Prostate gland (tissue), 2 donors: Measurements from ENCODE around the gene GSTA4. TPM values are rescaled to one million over a fixed set of nuclear protein-coding genes. Genes with fewer than 3 reads are reported as not detected.

ENCODE experiments used
- DNase-seq: peaks from one replicate; pipeline ENCODE4 v3.0.0-alpha.2; 2019; ENCODE audit warnings: low spot score
- H3K27ac ChIP-seq, 2 donors: fragments of 200-600 bp; sonication (generic); 2 replicates each; pipeline ENCODE4 v1.5.1; 2017 to 2019
- H3K27me3 ChIP-seq: fragments of 200-600 bp; sonication (generic); replicated peaks from 2 replicates; pipeline ENCODE4 v1.5.1; 2019; ENCODE audit not compliant: insufficient read depth
- H3K36me3 ChIP-seq, 2 donors: fragments of 200-600 bp; sonication (generic); 1 replicate in 1 of 2; 2 replicates in 1 of 2; pipeline versions ENCODE4 v1.5.1 to v1.8.1; 2017 to 2019
- H3K4me1 ChIP-seq: fragments of 200-600 bp; sonication (generic); replicated peaks from 2 replicates; pipeline ENCODE4 v1.5.1; 2019
- H3K4me3 ChIP-seq, 2 donors: fragments of 200-600 bp; sonication (generic); 2 replicates each; pipeline ENCODE4 v1.5.1; 2017 to 2019
- H3K9me3 ChIP-seq: fragments of 200-600 bp; sonication (generic); 2 replicates; pipeline ENCODE4 v1.5.1; 2017
- CTCF ChIP-seq, 4 experiments: fragments of 200-600 bp in 2 of 4; fragments of 450-650 bp in 2 of 4; sonication (generic) in 2 of 4; IDR thresholded peaks; 1 replicate in 3 of 4; 2 replicates in 1 of 4; pipeline ENCODE4 v1.5.1; 2016 to 2019; ENCODE audit warnings: antibody characterized with exemption in 4 of 4, mild to moderate bottlenecking in 2 of 4, moderate library complexity in 2 of 4
- POLR2A ChIP-seq: fragments of 450-650 bp; IDR thresholded peaks from one replicate; pipeline ENCODE4 v1.6.1; 2016; ENCODE audit warnings: antibody characterized with exemption, mild to moderate bottlenecking
- POLR2AphosphoS5 ChIP-seq: sonication (generic); formaldehyde crosslinking; IDR thresholded peaks from one replicate; pipeline ENCODE4 v1.6.1; 2017; ENCODE audit warnings: antibody characterized with exemption
- WGBS: methylation state at CpG from one replicate; pipeline ENCODE4 v1.1.5; 2018; 5-methylcytosine and 5-hydroxymethylcytosine counted together
- intact Hi-C: fragments of 100-400 bp; cut with DNase I; formaldehyde crosslinking; loops from one replicate; pipeline ENCODE4 v1.14.2; 2022
- total RNA-seq, 2 donors: library from RNA; depleted of rRNA; stranded (reverse); fragments of >200 nt; gene quantifications; one replicate each; pipeline ENCODE4 v1.1.0, GENCODE V29; 2016

Gene GSTA4
- total RNA-seq, 2 donors from 2014 or later, result 62.2 to 96.7 TPM

GRCh38 chr6:52942221-52942620 lies 52.9 kb downstream of the GSTA4 start:
- H3K4me1 ChIP-seq, result no peaks in the 10 kb centered on the region
- H3K27ac ChIP-seq, result no peak overlapping the region
- no peak for DNase-seq
- H3K4me3 ChIP-seq, result no peak overlapping the region
- no peak for TF ChIP-seq POLR2A
- TF ChIP-seq CTCF (IDR thresholded peaks at IDR 0.05), result no peak
- TF ChIP-seq POLR2AphosphoS5, result no peak
- no peaks in the 10 kb centered on the region for H3K27me3 ChIP-seq
- 71% methylated on average over 4 of the region's 4 CpGs for WGBS
- no peaks in the 10 kb centered on the region for H3K36me3 ChIP-seq
- H3K9me3 ChIP-seq, result no peaks in the 10 kb centered on the region
- intact Hi-C loops, result no loop called here

GRCh38 chr6:52937908-52938307 lies 57.2 kb downstream of the GSTA4 start:
- WGBS, result 63% methylated on average over 2 of the region's 2 CpGs
- no peaks in the 10 kb centered on the region for H3K27me3 ChIP-seq
- H3K9me3 ChIP-seq, result no peaks in the 10 kb centered on the region
- no peak overlapping the region for H3K4me3 ChIP-seq
- H3K4me1 ChIP-seq, result no peaks in the 10 kb centered on the region
- intact Hi-C loops, result no loop called here
- H3K36me3 ChIP-seq, result no peaks in the 10 kb centered on the region
- no peak for DNase-seq
- H3K27ac ChIP-seq, result no peak overlapping the region
- TF ChIP-seq POLR2A, result no peak
- no peak for TF ChIP-seq CTCF (IDR thresholded peaks at IDR 0.05)
- no peak for TF ChIP-seq POLR2AphosphoS5

- Histone ChIP-seq H3K4me3 (no peak overlapping the region), H3K4me1 (no peaks in the 10 kb centered on the region), H3K27ac (no peak overlapping the region), H3K36me3 (no peaks in the 10 kb centered on the region), H3K27me3 (no peaks in the 10 kb centered on the region), H3K9me3 (no peaks in the 10 kb centered on the region)
- TF ChIP-seq POLR2A (no peak), POLR2AphosphoS5 (no peak), CTCF (IDR thresholded peaks at IDR 0.05) (no peak)
- intact Hi-C loops, result no loop called here
- no peak for DNase-seq
- WGBS, result 81% methylated on average over 2 of the region's 2 CpGs
Observed at GRCh38 chr6:52933778-52934177, 61.3 kb downstream of the GSTA4 start.

- Histone ChIP-seq H3K4me3 (no peak overlapping the region), H3K36me3 (no peaks in the 10 kb centered on the region), H3K9me3 (no peaks in the 10 kb centered on the region), H3K27me3 (no peaks in the 10 kb centered on the region), H3K4me1 (no peaks in the 10 kb centered on the region), H3K27ac (no peak overlapping the region)
- no peak for DNase-seq
- TF ChIP-seq CTCF (IDR thresholded peaks at IDR 0.05), result no peak
- TF ChIP-seq POLR2AphosphoS5, result no peak
- no peak for TF ChIP-seq POLR2A
- 81% methylated on average over 2 of the region's 2 CpGs for WGBS
- intact Hi-C loops, result no loop called here
Observed at GRCh38 chr6:52931351-52931750, 63.7 kb downstream of the GSTA4 start.

GRCh38 chr6:52929321-52930164 lies 65.5 kb downstream of the GSTA4 start:
- peak; percentile 40 for DNase-seq
- no peaks in the 10 kb centered on the region for H3K4me1 ChIP-seq
- no peaks in the 10 kb centered on the region for H3K27me3 ChIP-seq
- H3K27ac ChIP-seq, result no peak overlapping the region
- intact Hi-C loops, result no loop called here
- H3K36me3 ChIP-seq, result no peaks in the 10 kb centered on the region
- H3K4me3 ChIP-seq, result no peak overlapping the region
- TF ChIP-seq CTCF (IDR thresholded peaks at IDR 0.05), result no peak
- TF ChIP-seq POLR2A, result no peak
- TF ChIP-seq POLR2AphosphoS5, result no peak
- 63% methylated on average over 6 of the region's 6 CpGs for WGBS
- no peaks in the 10 kb centered on the region for H3K9me3 ChIP-seq
